ENCODE results near the gene TAMM41.
A peak's percentile ranks its signal among the peaks of the same experiment; 100 is the strongest.

Gene TAMM41

DNA sequence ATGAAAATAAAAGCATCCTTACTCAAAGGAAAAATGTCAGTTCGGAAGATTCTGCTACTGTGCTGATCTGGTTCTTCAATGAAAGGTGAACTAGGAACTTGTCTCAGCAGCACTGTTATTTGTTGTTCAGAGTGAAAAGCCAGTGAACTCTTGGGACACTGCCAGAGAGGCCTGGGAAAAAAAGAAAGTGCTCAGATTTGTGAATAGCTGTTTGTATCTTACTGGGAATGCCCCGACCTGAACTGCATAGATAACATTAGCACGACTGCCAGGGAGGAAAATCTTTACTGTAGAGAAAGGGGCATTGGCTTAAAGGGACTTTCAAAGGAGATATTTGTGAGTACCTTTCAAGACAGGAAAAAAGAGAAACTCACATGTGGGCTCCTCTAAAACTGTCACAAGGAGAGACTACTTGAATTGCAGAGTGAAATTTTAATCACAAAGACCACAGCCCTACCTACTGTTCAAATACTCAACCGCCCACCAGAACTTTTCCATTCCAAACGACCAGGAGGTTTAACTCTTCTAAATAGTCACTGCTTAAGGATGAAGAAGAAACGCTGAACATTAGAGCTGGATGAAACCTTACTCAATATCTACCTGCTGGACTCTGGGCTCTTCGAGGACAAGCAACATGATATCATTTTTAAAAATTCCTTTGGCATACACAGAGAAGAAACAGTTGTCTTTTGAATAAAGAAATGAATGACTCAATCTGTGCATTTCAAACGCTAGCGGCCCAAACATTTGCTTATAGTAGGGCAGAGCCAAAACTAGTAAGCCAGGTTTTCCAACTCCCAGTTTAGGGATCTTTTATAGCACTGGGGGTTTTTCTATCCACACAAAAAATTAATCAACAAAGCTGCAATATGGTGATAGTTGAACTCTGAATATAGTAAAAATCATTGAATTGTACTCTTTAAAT lies 13.4 kb downstream of the TAMM41 start:
- Mint-ChIP-seq H3K4me1 (peaks cover 21% of the 10 kb centered on the region), H3K4me3 (no peak overlapping the region), H3K36me3 (ENCODE audit: low read depth) (peaks cover 28% of the 10 kb centered on the region), H3K9me3 (no peaks in the 10 kb centered on the region), H3K27me3 (ENCODE audit: low read depth, poor library complexity) (no peaks in the 10 kb centered on the region), H3K27ac (peak overlapping the region; percentile 3)
- DNase-seq: no peak
- TF ChIP-seq, protein P1, sequence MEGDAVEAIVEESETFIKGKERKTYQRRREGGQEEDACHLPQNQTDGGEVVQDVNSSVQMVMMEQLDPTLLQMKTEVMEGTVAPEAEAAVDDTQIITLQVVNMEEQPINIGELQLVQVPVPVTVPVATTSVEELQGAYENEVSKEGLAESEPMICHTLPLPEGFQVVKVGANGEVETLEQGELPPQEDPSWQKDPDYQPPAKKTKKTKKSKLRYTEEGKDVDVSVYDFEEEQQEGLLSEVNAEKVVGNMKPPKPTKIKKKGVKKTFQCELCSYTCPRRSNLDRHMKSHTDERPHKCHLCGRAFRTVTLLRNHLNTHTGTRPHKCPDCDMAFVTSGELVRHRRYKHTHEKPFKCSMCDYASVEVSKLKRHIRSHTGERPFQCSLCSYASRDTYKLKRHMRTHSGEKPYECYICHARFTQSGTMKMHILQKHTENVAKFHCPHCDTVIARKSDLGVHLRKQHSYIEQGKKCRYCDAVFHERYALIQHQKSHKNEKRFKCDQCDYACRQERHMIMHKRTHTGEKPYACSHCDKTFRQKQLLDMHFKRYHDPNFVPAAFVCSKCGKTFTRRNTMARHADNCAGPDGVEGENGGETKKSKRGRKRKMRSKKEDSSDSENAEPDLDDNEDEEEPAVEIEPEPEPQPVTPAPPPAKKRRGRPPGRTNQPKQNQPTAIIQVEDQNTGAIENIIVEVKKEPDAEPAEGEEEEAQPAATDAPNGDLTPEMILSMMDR (IDR thresholded peaks at IDR 0.05): no peak

DNA sequence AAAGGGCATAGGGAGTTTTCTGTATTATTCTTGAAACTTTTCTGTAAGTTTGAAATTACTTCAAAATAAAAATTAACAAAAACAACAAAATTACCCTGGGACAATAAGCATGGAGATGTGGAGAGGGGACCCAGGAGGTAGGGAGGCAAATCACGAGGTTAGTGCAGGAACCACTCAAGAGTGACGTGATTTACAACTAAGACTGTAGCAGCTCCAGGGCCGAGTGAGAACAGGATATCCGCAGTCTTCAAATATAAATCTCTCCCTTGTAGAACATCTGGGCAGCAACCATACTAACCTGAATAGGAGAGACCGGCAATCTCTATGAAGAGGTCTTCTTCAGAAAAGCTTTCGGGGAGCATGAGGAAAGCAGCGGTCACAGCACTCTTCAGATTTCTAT lies 17.3 kb downstream of the TAMM41 start:
- no peaks in the 10 kb centered on the region for H3K27me3 Mint-ChIP-seq (ENCODE audit: low read depth, poor library complexity)
- DNase-seq: no peak
- H3K27ac Mint-ChIP-seq: peak overlapping the region; percentile 46
- H3K9me3 Mint-ChIP-seq: no peaks in the 10 kb centered on the region
- peaks cover 30% of the 10 kb centered on the region for H3K4me1 Mint-ChIP-seq
- peaks cover 63% of the 10 kb centered on the region for H3K36me3 Mint-ChIP-seq (ENCODE audit: low read depth)
- H3K4me3 Mint-ChIP-seq: no peak overlapping the region
- TF ChIP-seq, protein P1 (IDR thresholded peaks at IDR 0.05): no peak

DNA sequence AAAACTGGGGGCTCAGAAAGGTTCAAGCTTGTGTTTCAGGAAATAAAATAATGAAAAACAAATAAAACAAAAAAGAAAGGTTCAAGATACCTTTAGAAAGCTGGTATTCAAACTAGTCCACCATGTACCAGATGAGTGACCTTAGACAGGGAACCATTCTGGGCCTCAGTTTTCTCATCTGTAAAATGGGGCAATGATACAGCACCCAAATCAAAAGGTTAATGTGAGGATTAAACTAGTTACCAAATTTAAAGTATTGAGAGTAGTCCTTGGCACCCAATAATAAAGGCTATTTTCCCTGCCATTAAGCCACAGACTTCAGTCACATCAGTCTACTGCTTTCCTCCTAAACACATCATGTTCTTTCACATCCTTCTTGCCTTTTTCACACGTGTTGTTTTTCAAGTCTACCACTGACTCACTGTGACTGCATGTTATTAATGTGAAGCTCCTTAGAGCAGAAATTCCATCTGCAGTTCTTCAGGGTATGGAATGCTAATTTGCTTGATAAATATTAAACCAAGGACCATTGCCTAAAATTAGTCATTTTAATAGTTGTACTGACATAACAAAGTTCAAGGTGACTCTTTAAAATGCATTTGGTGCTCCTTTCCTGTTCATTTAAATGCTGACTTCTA lies 19.9 kb downstream of the TAMM41 start:
- peaks cover 75% of the 10 kb centered on the region for H3K36me3 Mint-ChIP-seq (ENCODE audit: low read depth)
- DNase-seq: no peak
- H3K4me1 Mint-ChIP-seq: peaks cover 30% of the 10 kb centered on the region
- no peak overlapping the region for H3K27ac Mint-ChIP-seq
- TF ChIP-seq, protein P1 (IDR thresholded peaks at IDR 0.05): no peak
- no peaks in the 10 kb centered on the region for H3K27me3 Mint-ChIP-seq (ENCODE audit: low read depth, poor library complexity)
- no peak overlapping the region for H3K4me3 Mint-ChIP-seq
- H3K9me3 Mint-ChIP-seq: no peaks in the 10 kb centered on the region

DNA sequence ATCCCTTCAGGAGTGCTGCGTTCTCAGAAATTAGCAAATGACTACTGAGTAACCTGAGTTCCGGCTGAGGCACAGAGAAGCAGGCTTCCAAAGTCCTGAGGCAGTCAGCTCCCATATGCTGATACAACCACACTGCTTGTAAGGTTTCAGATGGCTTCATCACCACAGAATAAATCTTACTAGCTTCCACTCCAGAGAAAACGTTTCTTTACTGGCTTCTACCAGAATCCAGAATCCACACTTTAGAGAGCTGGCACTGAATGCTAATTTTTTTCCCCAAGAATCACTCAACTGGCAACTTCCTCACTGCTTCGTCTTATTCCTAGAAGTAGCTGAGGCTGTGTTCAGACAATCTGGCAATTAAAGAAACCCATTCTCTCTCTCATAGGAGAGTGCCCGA lies 21.4 kb downstream of the TAMM41 start:
- Mint-ChIP-seq H3K9me3 (no peaks in the 10 kb centered on the region), H3K36me3 (ENCODE audit: low read depth) (peaks cover 76% of the 10 kb centered on the region), H3K4me3 (no peak overlapping the region), H3K4me1 (peaks cover 36% of the 10 kb centered on the region), H3K27me3 (ENCODE audit: low read depth, poor library complexity) (no peaks in the 10 kb centered on the region), H3K27ac (peak overlapping the region; percentile 36)
- TF ChIP-seq, protein P1 (IDR thresholded peaks at IDR 0.05): no peak
- DNase-seq: no peak

DNA sequence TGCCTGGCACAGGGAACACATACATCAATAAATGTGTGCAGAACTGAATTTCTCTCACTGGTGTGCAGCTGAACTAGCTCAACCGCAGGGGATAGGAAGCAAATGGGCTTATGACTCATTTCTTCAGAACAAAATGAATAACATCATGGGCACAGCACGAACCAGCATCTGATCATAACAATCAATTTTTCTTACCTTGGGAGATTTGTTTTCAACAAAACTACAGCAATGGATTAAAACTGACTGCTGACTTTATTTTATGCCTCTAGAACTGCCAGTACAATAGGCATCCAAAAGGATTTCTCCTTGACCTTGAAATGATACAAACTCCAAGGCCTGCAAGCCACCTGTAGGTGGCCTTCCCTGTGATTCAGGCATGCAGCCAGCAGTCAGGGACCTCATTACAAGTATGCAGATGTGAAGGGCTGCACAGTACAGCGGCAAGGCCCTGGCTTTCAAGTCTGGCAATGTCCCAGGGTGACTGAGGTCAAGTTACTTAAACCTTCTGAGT lies 26.1 kb downstream of the TAMM41 start:
- Mint-ChIP-seq H3K36me3 (ENCODE audit: low read depth) (peaks cover 62% of the 10 kb centered on the region), H3K27me3 (ENCODE audit: low read depth, poor library complexity) (no peaks in the 10 kb centered on the region), H3K4me1 (peaks cover 47% of the 10 kb centered on the region), H3K27ac (no peak overlapping the region), H3K4me3 (no peak overlapping the region), H3K9me3 (no peaks in the 10 kb centered on the region)
- TF ChIP-seq, protein P1 (IDR thresholded peaks at IDR 0.05): no peak
- peak; percentile 9 for DNase-seq

All from nephron progenitor cell (in vitro differentiated cells).